DND-41 (cell line): Measurements from ENCODE around the gene NT5M.

Source experiments
- EZH2 ChIP-seq: IDR thresholded peaks from 3 replicates; pipeline ENCODE4 v1.6.1; 2012; ENCODE audit warnings: borderline replicate concordance, low read depth, mild to moderate bottlenecking, moderate library complexity, low read length, inconsistent platforms; ENCODE audit not compliant: severe bottlenecking
- TF ChIP-seq, protein P1 (sequence below): IDR thresholded peaks from 2 replicates; pipeline ENCODE4 v1.5.1; 2012; ENCODE audit warnings: borderline replicate concordance, low read length, moderate library complexity, mild to moderate bottlenecking; ENCODE audit not compliant: poor library complexity, severe bottlenecking; ENCODE audit errors: extremely low read depth

- TF ChIP-seq, protein P1, sequence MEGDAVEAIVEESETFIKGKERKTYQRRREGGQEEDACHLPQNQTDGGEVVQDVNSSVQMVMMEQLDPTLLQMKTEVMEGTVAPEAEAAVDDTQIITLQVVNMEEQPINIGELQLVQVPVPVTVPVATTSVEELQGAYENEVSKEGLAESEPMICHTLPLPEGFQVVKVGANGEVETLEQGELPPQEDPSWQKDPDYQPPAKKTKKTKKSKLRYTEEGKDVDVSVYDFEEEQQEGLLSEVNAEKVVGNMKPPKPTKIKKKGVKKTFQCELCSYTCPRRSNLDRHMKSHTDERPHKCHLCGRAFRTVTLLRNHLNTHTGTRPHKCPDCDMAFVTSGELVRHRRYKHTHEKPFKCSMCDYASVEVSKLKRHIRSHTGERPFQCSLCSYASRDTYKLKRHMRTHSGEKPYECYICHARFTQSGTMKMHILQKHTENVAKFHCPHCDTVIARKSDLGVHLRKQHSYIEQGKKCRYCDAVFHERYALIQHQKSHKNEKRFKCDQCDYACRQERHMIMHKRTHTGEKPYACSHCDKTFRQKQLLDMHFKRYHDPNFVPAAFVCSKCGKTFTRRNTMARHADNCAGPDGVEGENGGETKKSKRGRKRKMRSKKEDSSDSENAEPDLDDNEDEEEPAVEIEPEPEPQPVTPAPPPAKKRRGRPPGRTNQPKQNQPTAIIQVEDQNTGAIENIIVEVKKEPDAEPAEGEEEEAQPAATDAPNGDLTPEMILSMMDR = no peak
- no peak for TF ChIP-seq EZH2
Measured at GRCh38 chr17:17295141-17295540, 8.0 kb upstream of the NT5M start.
